Testis (tissue), 2 donors: ENCODE results near the gene TBC1D22A.

Source experiments
- POLR2A ChIP-seq: fragments of 450-650 bp; IDR thresholded peaks from one replicate; pipeline ENCODE4 v1.6.1; 2017; ENCODE audit warnings: antibody characterized with exemption, mild to moderate bottlenecking, moderate library complexity
- TF ChIP-seq, protein P1 (sequence below), 3 experiments: fragments of 450-650 bp in 2 of 3; fragments of 200-600 bp in 1 of 3; sonication (generic) in 1 of 3; IDR thresholded peaks; one replicate each; pipeline ENCODE4 v1.5.1; 2016 to 2019; ENCODE audit warnings: antibody characterized with exemption in 3 of 3, mild to moderate bottlenecking in 2 of 3, moderate library complexity in 1 of 3

DNA sequence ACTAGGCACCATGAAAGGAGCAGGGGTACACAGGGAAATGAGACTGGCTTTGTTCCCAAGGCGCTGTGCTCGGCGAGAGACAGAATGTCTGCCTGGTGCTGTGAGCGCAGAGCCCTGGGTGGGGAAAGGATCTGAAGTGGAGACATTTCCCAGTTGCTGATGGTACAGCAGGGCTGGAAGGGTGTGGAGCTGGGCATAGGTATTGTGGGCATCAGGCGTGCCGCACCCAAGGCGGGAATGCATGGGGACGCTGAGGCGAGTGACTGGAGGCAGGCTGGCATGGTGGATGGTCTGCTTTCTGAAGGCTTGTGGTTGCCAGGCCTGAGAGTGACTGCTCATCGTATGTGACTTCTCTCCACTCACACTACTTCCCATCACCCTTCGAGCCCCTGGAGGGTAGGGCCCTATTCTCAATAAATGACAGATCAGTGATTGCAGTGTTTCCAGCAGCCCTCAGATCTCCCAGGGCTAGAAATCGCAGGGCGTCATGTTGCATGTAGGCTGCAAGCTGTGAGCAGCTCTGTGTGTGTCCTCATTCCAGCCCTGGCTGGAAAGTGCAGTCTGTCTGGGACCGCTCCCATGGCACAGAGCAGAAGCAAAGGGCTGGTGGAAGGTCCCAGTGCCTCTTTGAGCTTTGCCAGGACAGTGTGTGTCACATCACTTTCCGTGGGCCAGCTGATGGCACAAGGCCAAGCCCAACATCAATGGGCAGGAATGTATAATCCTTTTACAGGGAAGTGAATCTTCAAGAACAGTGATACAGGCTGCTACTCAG lies 67.7 kb downstream of the TBC1D22A start:
- no peak for TF ChIP-seq POLR2A
- TF ChIP-seq, protein P1, sequence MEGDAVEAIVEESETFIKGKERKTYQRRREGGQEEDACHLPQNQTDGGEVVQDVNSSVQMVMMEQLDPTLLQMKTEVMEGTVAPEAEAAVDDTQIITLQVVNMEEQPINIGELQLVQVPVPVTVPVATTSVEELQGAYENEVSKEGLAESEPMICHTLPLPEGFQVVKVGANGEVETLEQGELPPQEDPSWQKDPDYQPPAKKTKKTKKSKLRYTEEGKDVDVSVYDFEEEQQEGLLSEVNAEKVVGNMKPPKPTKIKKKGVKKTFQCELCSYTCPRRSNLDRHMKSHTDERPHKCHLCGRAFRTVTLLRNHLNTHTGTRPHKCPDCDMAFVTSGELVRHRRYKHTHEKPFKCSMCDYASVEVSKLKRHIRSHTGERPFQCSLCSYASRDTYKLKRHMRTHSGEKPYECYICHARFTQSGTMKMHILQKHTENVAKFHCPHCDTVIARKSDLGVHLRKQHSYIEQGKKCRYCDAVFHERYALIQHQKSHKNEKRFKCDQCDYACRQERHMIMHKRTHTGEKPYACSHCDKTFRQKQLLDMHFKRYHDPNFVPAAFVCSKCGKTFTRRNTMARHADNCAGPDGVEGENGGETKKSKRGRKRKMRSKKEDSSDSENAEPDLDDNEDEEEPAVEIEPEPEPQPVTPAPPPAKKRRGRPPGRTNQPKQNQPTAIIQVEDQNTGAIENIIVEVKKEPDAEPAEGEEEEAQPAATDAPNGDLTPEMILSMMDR (IDR thresholded peaks at IDR 0.05) = no peak
